Gastroesophageal sphincter (tissue), 4 donors: ENCODE measurements around the gene SERPINA9. TPM values are rescaled to one million over a fixed set of nuclear protein-coding genes. Genes with fewer than 3 reads are reported as not detected.
A peak's percentile ranks its signal among the peaks of the same experiment; 100 is the strongest.

ENCODE experiments used
- ATAC-seq: fragments of 150-250 bp; one replicate; pipeline ENCODE4 v1.9.1; 2016; ENCODE audit warnings: mild to moderate bottlenecking, moderate library complexity
- H3K27ac ChIP-seq, 4 donors: fragments of 200-600 bp; sonication (generic) in 3 of 4; 1 replicate in 3 of 4; 2 replicates in 1 of 4; pipeline ENCODE4 v1.5.1; 2016 to 2019
- H3K27me3 ChIP-seq: fragments of 200-600 bp; sonication (generic); one replicate; pipeline ENCODE4 v1.5.1; 2019
- H3K36me3 ChIP-seq, 2 donors: fragments of 200-600 bp; sonication (generic); one replicate each; pipeline ENCODE4 v1.5.1; 2019; ENCODE audit warnings: control low read depth in 1 of 2
- H3K4me1 ChIP-seq, 3 donors: fragments of 200-600 bp; sonication (generic); 1 replicate in 2 of 3; 2 replicates in 1 of 3; pipeline ENCODE4 v1.5.1; 2016 to 2019; ENCODE audit warnings: control low read depth in 2 of 3
- H3K4me3 ChIP-seq, 2 donors: fragments of 200-600 bp; sonication (generic); one replicate each; pipeline ENCODE4 v1.5.1; 2019; ENCODE audit warnings: mild to moderate bottlenecking in 1 of 2, moderate library complexity in 1 of 2
- H3K9me3 ChIP-seq, 3 donors: fragments of 200-600 bp; sonication (generic); one replicate each; pipeline ENCODE4 v1.5.1; 2017 to 2019; ENCODE audit warnings: control low read depth in 2 of 3
- CTCF ChIP-seq, 4 experiments: fragments of 200-600 bp in 2 of 4; fragments of 450-650 bp in 2 of 4; sonication (generic) in 1 of 4; IDR thresholded peaks; one replicate each; pipeline ENCODE4 v1.5.1; 2017 to 2019; ENCODE audit warnings: antibody characterized with exemption in 4 of 4, mild to moderate bottlenecking in 2 of 4, moderate library complexity in 2 of 4
- EP300 ChIP-seq: sonication (generic); formaldehyde crosslinking; IDR thresholded peaks from one replicate; pipeline ENCODE4 v1.6.1; 2017; ENCODE audit warnings: antibody characterized with exemption, mild to moderate bottlenecking
- POLR2A ChIP-seq, 2 donors: fragments of 450-650 bp; IDR thresholded peaks; one replicate each; pipeline ENCODE4 v1.6.1; 2017; ENCODE audit warnings: antibody characterized with exemption in 2 of 2, mild to moderate bottlenecking in 2 of 2, moderate library complexity in 1 of 2
- POLR2AphosphoS5 ChIP-seq: sonication (generic); formaldehyde crosslinking; IDR thresholded peaks from one replicate; pipeline ENCODE4 v1.6.1; 2017; ENCODE audit warnings: antibody characterized with exemption
- WGBS, 2 donors: methylation state at CpG; one replicate each; pipeline ENCODE4 v1.1.5; 2018; ENCODE audit warnings: low coverage in 1 of 2; 5-methylcytosine and 5-hydroxymethylcytosine counted together
- total RNA-seq, 4 donors: library from RNA; depleted of rRNA; stranded (reverse); fragments of >200 nt; gene quantifications; one replicate each; pipeline ENCODE4 v1.1.0, GENCODE V29; 2016

Gene SERPINA9
- total RNA-seq, 4 donors from 2014 or later: not detected

- H3K36me3 ChIP-seq: no peaks in the 10 kb centered on the region
- 25 to 51% methylated on average over 2 to 4 of the region's 4 CpGs for WGBS, 2 donors
- TF ChIP-seq POLR2A (IDR thresholded peaks at IDR 0.05) (no peak), EP300 (no peak), CTCF (IDR thresholded peaks at IDR 0.05) (no peak), POLR2AphosphoS5 (no peak)
These were observed 15.5 kb upstream of the SERPINA9 start for GRCh38 chr14:94491511-94491910.

GRCh38 chr14:94489336-94489735, 13.3 kb upstream of the SERPINA9 start:
- 60 to 70% methylated on average over 1 to 3 of the region's 11 CpGs for WGBS, 2 donors
- peaks cover 0 to 14% (median 7%) of the 10 kb centered on the region in 3 donors for H3K4me1 ChIP-seq
- ATAC-seq: no peak
- H3K4me3 ChIP-seq: no peak overlapping the region
- peaks cover 51% of the 10 kb centered on the region for H3K27me3 ChIP-seq
- no peaks in the 10 kb centered on the region for H3K9me3 ChIP-seq
- no peak overlapping the region for H3K27ac ChIP-seq
- no peaks in the 10 kb centered on the region for H3K36me3 ChIP-seq
- TF ChIP-seq EP300 (no peak), POLR2AphosphoS5 (no peak), POLR2A (IDR thresholded peaks at IDR 0.05) (no peak), CTCF (IDR thresholded peaks at IDR 0.05) (no peak)

More at GRCh38 chr14:94491511-94491910, 15.5 kb upstream of the SERPINA9 start:
- H3K4me1 ChIP-seq: peaks cover 0 to 6% (median 2%) of the 10 kb centered on the region in 3 donors
- no peak overlapping the region for H3K4me3 ChIP-seq
- no peak for ATAC-seq
- H3K27me3 ChIP-seq: peaks cover 34% of the 10 kb centered on the region
- H3K9me3 ChIP-seq: no peaks in the 10 kb centered on the region
- H3K27ac ChIP-seq: no peak overlapping the region

- WGBS, 2 donors: 29 to 69% methylated on average over 2 to 4 of the region's 5 CpGs
- no peaks in the 10 kb centered on the region for H3K36me3 ChIP-seq
- H3K9me3 ChIP-seq: no peaks in the 10 kb centered on the region
- H3K4me3 ChIP-seq: no peak overlapping the region
- TF ChIP-seq POLR2AphosphoS5 (no peak), POLR2A (IDR thresholded peaks at IDR 0.05) (no peak), CTCF (IDR thresholded peaks at IDR 0.05) (no peak), EP300 (no peak)
- peaks cover 0 to 14% (median 7%) of the 10 kb centered on the region in 3 donors for H3K4me1 ChIP-seq
- ATAC-seq: no peak
- peaks cover 48% of the 10 kb centered on the region for H3K27me3 ChIP-seq
- no peak overlapping the region for H3K27ac ChIP-seq
These were observed 10.9 kb upstream of the SERPINA9 start for GRCh38 chr14:94486883-94487282.

GRCh38 chr14:94485944-94486841, 10.2 kb upstream of the SERPINA9 start:
- Histone ChIP-seq H3K9me3 (no peaks in the 10 kb centered on the region), H3K4me3 (no peak overlapping the region), H3K4me1 (peaks cover 0 to 14% (median 7%) of the 10 kb centered on the region in 3 donors), H3K27ac (no peak overlapping the region), H3K27me3 (peaks cover 48% of the 10 kb centered on the region), H3K36me3 (no peaks in the 10 kb centered on the region)
- peak; percentile 74 for ATAC-seq
- TF ChIP-seq POLR2A (IDR thresholded peaks at IDR 0.05) (no peak), POLR2AphosphoS5 (no peak), CTCF (IDR thresholded peaks at IDR 0.05) (peak; percentile 77 to 99 (median 88)), EP300 (no peak)
- WGBS, 2 donors: 10 to 42% methylated on average over 2 to 10 of the region's 26 CpGs

- 68 to 70% methylated on average over 5 of the region's 5 CpGs for WGBS, 2 donors
- TF ChIP-seq EP300 (no peak), POLR2AphosphoS5 (no peak), CTCF (IDR thresholded peaks at IDR 0.05) (no peak), POLR2A (IDR thresholded peaks at IDR 0.05) (no peak)
- H3K4me1 ChIP-seq: peaks cover 0 to 14% (median 7%) of the 10 kb centered on the region in 3 donors
- no peak for ATAC-seq
- H3K36me3 ChIP-seq: no peaks in the 10 kb centered on the region
- peaks cover 47% of the 10 kb centered on the region for H3K27me3 ChIP-seq
- H3K4me3 ChIP-seq: no peak overlapping the region
- no peak overlapping the region for H3K27ac ChIP-seq
- H3K9me3 ChIP-seq: peaks cover 0 to 8% (median 0%) of the 10 kb centered on the region in 3 donors
These were observed 8.5 kb upstream of the SERPINA9 start for GRCh38 chr14:94484481-94484880.
